Measurements from ENCODE around the gene SCN3A. TPM values are rescaled to one million over a fixed set of nuclear protein-coding genes. Genes with fewer than 3 reads are reported as not detected.

Gene SCN3A
- under 0.01 TPM in 1 of 2 replicates, not detected in the other for total RNA-seq

DNA sequence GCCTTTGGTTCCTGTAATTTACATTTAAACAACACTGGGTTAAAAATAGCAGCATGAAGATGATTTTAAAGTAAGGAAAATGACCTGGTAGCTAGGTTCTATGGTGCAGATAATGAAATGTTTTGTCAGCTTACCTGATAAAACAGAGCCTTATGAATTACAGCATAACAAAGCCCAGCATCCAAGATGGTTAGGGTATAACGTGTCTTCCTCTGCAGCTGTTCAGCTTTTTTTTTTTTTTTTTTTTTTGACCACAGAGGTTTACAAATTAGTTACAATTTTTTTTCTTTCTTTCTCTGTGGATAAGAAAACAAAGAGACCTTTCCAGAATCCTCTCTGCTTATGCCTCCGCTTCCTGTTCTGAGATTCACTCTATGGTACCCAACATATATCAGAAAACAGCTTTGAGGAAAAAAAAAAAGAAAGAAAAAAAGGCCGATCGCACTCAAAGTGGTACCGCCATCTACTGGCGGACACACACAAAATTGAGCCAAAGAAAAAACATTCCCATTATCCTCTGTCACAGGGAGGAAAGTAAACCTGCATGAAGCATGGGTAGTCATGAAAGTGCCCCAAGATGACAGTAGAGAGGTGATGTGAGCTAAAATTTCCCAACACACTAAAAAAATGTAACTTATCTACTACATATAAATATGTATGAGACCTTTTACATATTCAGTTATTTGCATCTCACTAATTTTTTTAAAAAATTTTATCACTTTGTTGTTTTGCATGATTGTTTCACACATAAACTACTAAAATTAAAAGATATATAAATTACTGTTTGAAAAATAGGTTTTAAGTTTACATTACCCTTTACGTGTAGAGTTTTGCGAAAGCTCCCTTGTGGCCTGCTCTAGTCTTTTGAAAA, at the start of gene SCN3A:
SCN3A (minus strand) TSS at position 362 of the 871 bp plus-strand sequence. CDS start 27,656 bp downstream, outside the sequence.

DNA sequence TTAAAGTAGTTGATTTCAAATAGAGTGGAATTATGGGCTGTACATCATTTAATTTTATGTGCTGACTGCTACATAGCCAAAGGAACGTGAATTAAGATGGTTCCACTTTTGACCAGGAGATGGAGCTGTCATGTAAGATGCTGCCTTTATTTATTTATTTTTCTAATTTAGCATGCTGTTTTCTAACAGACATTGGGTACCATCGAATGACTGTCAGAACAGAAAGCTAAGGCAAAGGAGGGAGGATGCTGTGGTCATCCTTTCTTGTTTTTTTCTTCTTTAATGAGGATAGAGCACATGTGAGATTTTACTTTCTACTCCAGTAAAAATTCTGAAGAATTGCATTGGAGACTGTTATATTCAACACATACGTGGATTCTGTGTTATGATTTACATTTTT, 35.4 kb upstream of the SCN3A start, which contains the start of gene SCN2A:
SCN2A (plus strand) TSS at position 185 of the 400 bp plus-strand sequence. CDS start 56,410 bp downstream, outside the sequence.

Other genes starting within 250 kb of the SCN3A start
- 0.57 TPM in 1 of 2 replicates, not detected in the other for gene SLC38A11, start 248.5 kb downstream of the SCN3A start, total RNA-seq
- gene SCN2A, start 35.4 kb upstream of the SCN3A start, total RNA-seq: under 0.01 and 1.7 TPM in 2 replicates

Measured in placental pericyte (primary cell).